Measurements from ENCODE around the gene ZNF474. TPM values are rescaled to one million over a fixed set of nuclear protein-coding genes. Genes with fewer than 3 reads are reported as not detected.

ZNF474 gene
- total RNA-seq, 2 experiments from 2014 or later: 0.28 TPM; not detected in 1

DNA sequence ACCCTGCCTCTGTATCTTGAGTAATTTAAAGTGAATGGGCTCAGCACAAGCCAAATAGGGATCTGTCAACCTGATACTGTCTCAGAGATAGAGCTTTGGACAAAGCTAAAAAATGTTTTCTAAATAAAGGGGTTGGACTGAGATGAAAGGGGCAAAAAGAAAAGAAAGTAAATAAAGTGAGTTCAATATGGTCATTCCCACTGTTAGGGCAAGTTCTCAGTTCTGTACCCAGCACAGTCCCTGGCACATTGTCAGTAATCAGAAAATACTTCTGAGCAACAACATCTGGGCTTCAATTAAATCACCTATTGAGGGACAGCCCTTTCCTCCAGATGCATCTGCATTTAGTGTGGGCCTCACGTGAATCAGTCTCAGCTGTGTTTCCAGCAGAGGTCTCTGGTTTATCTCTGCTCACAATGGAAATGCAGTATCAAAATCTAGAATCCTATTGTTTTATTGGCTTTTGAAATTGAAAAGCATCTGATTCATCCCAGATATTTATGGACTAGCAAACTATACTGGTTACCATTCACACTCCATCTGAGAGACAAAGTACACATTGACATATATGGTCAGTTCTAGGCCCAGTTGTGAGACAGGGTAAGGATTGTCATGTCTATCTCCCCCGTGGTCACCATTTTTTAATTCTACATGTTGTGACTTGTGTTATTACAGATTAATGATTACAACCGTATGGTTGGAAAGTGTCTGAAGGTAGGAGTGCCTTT, 35.6 kb downstream of the ZNF474 start:
- Mint-ChIP-seq H3K27ac (no peak overlapping the region), H3K9me3 (no peaks in the 10 kb centered on the region), H3K4me1 (ENCODE audit: low read depth) (no peaks in the 10 kb centered on the region), H3K4me3 (no peak overlapping the region), H3K36me3 (ENCODE audit: low read depth) (no peaks in the 10 kb centered on the region), H3K27me3 (peaks cover 3% of the 10 kb centered on the region)
- DNase-seq (no peak), ATAC-seq (ENCODE audit: poor library complexity) (no peak)
- H3K4me3 ChIP-seq (ENCODE audit: low read length): no peak overlapping the region
- POLR2A ChIA-PET: no interaction called here
- H3K27ac ChIP-seq (ENCODE audit: low read depth in 1 of 2, low read length in 2 of 2): no peak overlapping the region
- no peaks in the 10 kb centered on the region for H3K4me1 ChIP-seq (ENCODE audit: insufficient read depth, low read length)
- H3K36me3 ChIP-seq (ENCODE audit: insufficient read depth, low read length): no peaks in the 10 kb centered on the region
- CTCF ChIA-PET: no interaction called here
- intact Hi-C loops (cut with DNase I, micrococcal nuclease): no loop called here
- no peaks in the 10 kb centered on the region for H3K27me3 ChIP-seq (ENCODE audit: control insufficient read depth in 1 of 2, insufficient read depth in 2 of 2, low read length in 2 of 2)
- H3K9me3 ChIP-seq (ENCODE audit: control insufficient read depth in 1 of 2, insufficient read depth in 1 of 2, low read length in 2 of 2): no peaks in the 10 kb centered on the region
- TF ChIP-seq, protein P1, sequence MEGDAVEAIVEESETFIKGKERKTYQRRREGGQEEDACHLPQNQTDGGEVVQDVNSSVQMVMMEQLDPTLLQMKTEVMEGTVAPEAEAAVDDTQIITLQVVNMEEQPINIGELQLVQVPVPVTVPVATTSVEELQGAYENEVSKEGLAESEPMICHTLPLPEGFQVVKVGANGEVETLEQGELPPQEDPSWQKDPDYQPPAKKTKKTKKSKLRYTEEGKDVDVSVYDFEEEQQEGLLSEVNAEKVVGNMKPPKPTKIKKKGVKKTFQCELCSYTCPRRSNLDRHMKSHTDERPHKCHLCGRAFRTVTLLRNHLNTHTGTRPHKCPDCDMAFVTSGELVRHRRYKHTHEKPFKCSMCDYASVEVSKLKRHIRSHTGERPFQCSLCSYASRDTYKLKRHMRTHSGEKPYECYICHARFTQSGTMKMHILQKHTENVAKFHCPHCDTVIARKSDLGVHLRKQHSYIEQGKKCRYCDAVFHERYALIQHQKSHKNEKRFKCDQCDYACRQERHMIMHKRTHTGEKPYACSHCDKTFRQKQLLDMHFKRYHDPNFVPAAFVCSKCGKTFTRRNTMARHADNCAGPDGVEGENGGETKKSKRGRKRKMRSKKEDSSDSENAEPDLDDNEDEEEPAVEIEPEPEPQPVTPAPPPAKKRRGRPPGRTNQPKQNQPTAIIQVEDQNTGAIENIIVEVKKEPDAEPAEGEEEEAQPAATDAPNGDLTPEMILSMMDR (IDR thresholded peaks at IDR 0.05): no peak

DNA sequence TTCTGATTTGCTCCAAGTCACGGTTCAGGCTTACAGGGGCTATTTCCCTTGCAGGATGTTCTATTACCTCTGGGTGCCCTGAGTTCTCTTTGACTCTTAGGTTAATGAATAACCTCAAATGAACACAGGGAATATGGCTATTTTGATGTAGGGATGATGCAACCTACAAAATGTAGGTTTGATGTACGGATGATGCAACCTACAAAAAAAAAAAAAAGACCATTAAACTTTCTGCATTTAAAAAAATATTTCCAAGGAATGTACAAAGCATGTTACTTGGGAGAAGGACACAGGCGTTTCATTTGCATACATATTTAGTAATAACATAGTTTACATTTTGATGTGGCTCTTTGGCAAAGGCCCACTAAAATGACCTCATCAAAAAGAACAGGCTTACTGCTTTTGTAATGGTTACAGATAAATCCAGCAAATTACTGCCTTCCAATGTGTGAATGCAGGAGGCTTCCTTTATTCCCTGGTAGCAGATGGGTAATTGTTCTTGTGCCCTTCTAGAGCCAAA, 36.3 kb downstream of the ZNF474 start:
- ChIA-PET CTCF (no interaction called here), POLR2A (no interaction called here)
- no peaks in the 10 kb centered on the region for H3K4me1 Mint-ChIP-seq (ENCODE audit: low read depth)
- no peak for ATAC-seq (ENCODE audit: poor library complexity)
- TF ChIP-seq, protein P1 (IDR thresholded peaks at IDR 0.05): no peak
- no peaks in the 10 kb centered on the region for H3K27me3 ChIP-seq (ENCODE audit: control insufficient read depth in 1 of 2, insufficient read depth in 2 of 2, low read length in 2 of 2)
- H3K36me3 Mint-ChIP-seq (ENCODE audit: low read depth): no peaks in the 10 kb centered on the region
- intact Hi-C loops (cut with DNase I, micrococcal nuclease): no loop called here
- H3K27ac Mint-ChIP-seq: no peak overlapping the region
- no peak overlapping the region for H3K4me3 ChIP-seq (ENCODE audit: low read length)
- no peaks in the 10 kb centered on the region for H3K9me3 Mint-ChIP-seq
- H3K9me3 ChIP-seq (ENCODE audit: control insufficient read depth in 1 of 2, insufficient read depth in 1 of 2, low read length in 2 of 2): no peaks in the 10 kb centered on the region
- no peaks in the 10 kb centered on the region for H3K4me1 ChIP-seq (ENCODE audit: insufficient read depth, low read length)
- peaks cover 3% of the 10 kb centered on the region for H3K27me3 Mint-ChIP-seq
- no peak overlapping the region for H3K4me3 Mint-ChIP-seq
- H3K27ac ChIP-seq (ENCODE audit: low read depth in 1 of 2, low read length in 2 of 2): no peak overlapping the region
- H3K36me3 ChIP-seq (ENCODE audit: insufficient read depth, low read length): no peaks in the 10 kb centered on the region
- DNase-seq: no peak

- Mint-ChIP-seq H3K27me3 (no peaks in the 10 kb centered on the region), H3K4me3 (no peak overlapping the region), H3K36me3 (ENCODE audit: low read depth) (no peaks in the 10 kb centered on the region), H3K27ac (no peak overlapping the region), H3K4me1 (ENCODE audit: low read depth) (peaks cover 8% of the 10 kb centered on the region), H3K9me3 (no peaks in the 10 kb centered on the region)
- Histone ChIP-seq H3K36me3 (ENCODE audit: insufficient read depth, low read length) (no peaks in the 10 kb centered on the region), H3K27ac (ENCODE audit: low read depth in 1 of 2, low read length in 2 of 2) (no peak overlapping the region), H3K9me3 (ENCODE audit: control insufficient read depth in 1 of 2, insufficient read depth in 1 of 2, low read length in 2 of 2) (no peaks in the 10 kb centered on the region), H3K27me3 (ENCODE audit: control insufficient read depth in 1 of 2, insufficient read depth in 2 of 2, low read length in 2 of 2) (no peaks in the 10 kb centered on the region), H3K4me1 (ENCODE audit: insufficient read depth, low read length) (no peaks in the 10 kb centered on the region), H3K4me3 (ENCODE audit: low read length) (no peak overlapping the region)
- intact Hi-C loops (cut with DNase I, micrococcal nuclease): no loop called here
- ChIA-PET CTCF (no interaction called here), POLR2A (no interaction called here)
- TF ChIP-seq, protein P1 (IDR thresholded peaks at IDR 0.05): no peak
- DNase-seq (no peak), ATAC-seq (ENCODE audit: poor library complexity) (no peak)
Measured at GRCh38 chr5:122169350-122170103, 40.2 kb downstream of the ZNF474 start.

Data from CD4-positive, alpha-beta T cell (primary cell).